Measurements from ENCODE around the gene RTF1. TPM values are rescaled to one million over a fixed set of nuclear protein-coding genes. Genes with fewer than 3 reads are reported as not detected.
A peak's percentile ranks its signal among the peaks of the same experiment; 100 is the strongest.

RTF1 gene
- total and polyA plus RNA-seq, 8 donors: 7.9 to 17.3 (median 10.3) TPM

DNA sequence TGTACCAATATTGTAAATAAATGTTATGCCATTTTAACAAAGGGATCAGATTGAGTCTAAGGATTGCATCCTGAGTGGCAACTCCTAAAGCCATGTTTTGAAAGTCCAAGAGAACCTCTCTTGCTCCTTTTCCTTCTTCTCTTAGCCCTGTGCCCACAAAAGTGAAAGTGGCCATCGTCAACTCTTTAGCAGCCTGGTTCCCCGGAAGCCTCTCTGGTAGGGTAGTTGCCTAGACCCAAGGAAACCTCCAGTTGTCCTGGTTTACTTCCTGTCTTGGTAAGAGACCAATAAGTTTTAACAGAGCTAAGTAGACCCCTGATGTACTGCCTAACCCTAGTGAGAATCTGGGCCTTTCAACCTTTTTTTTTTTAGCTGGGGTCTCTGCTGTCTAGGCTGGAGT, 66.6 kb downstream of the RTF1 start:
- Histone ChIP-seq H3K9me3 (no peaks in the 10 kb centered on the region), H3K4me3 (no peak overlapping the region), H3K4me1 (no peaks in the 10 kb centered on the region), H3K27ac (no peak overlapping the region), H3K27me3 (no peaks in the 10 kb centered on the region), H3K36me3 (peaks cover 3 to 27% (median 3%) of the 10 kb centered on the region in 3 donors)
- WGBS, 2 donors: 93 to 95% methylated on average over 2 of the region's 2 CpGs
- FAIRE-seq: no peak
- no peak for ATAC-seq
- DNase-seq: no peak
- TF ChIP-seq, protein P1, sequence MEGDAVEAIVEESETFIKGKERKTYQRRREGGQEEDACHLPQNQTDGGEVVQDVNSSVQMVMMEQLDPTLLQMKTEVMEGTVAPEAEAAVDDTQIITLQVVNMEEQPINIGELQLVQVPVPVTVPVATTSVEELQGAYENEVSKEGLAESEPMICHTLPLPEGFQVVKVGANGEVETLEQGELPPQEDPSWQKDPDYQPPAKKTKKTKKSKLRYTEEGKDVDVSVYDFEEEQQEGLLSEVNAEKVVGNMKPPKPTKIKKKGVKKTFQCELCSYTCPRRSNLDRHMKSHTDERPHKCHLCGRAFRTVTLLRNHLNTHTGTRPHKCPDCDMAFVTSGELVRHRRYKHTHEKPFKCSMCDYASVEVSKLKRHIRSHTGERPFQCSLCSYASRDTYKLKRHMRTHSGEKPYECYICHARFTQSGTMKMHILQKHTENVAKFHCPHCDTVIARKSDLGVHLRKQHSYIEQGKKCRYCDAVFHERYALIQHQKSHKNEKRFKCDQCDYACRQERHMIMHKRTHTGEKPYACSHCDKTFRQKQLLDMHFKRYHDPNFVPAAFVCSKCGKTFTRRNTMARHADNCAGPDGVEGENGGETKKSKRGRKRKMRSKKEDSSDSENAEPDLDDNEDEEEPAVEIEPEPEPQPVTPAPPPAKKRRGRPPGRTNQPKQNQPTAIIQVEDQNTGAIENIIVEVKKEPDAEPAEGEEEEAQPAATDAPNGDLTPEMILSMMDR (IDR thresholded peaks at IDR 0.05): no peak
- intact Hi-C loops (cut with DNase I): no loop called here

DNA sequence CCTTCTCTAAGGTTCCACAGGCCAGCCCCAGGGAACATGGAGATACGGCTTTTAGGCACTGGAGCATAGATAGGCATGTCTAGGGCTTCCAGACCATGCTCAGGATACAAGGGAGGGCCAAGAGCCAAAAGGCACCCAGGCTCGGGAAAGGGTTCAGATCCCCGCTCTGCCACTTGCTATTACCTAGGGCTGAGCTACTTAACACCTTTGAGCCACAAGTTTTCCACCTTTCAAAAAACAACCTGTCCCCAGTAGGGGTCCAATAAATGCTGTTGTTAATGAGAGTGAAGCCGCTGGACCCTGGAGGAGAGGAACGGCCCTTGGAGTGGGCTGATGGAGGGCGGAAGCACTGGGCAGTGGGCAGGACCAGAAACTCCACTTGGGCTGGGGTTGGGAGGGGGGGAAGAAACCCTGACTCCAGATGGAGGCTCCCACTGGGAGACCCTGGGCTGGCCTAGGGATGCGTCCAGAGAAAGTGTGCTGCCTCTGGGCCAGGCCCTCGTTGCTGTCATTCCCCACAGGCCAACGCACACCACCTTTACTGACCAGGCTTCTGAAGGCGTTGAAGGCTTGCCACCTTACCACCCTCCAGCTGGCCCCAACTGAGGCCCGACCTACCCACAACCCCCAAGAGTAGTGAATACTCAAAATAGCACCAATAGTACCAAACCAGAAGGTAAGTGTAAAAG, 68.2 kb downstream of the RTF1 start:
- peaks cover 0 to 15% (median 3%) of the 10 kb centered on the region in 3 donors for H3K36me3 ChIP-seq
- FAIRE-seq (no peak), DNase-seq (no peak)

DNA sequence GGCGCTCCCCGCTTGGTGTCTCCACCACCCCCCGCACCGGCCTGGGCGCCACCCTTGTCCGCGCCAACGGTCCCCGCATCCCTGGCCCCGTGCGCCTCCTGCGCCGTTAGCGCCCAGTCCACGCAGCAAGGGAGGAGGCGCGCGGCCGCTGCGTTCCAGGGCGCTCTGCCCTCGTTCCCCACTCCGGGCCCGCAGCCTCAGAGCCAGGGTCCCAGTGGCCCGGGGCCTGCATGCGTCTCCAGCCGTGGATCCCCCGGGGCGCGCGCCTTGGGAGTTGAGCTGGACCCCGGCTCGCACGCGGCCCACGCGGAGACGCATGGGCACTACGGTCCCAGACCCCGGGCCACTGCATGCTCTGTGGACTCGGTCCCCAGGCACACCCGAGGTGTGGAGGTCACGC, 69.4 kb downstream of the RTF1 start:
- H3K36me3 ChIP-seq: peaks cover 0 to 7% (median 3%) of the 10 kb centered on the region in 3 donors
- intact Hi-C loops (cut with DNase I): no loop called here
- peak in 1 of 6 donors; percentile 62 for DNase-seq
- WGBS, 2 donors: 84 to 86% methylated on average over 43 of the region's 43 CpGs
- no peaks in the 10 kb centered on the region for H3K27me3 ChIP-seq
- H3K4me3 ChIP-seq: no peak overlapping the region
- FAIRE-seq: no peak
- H3K9me3 ChIP-seq: no peaks in the 10 kb centered on the region
- H3K27ac ChIP-seq: no peak overlapping the region
- no peaks in the 10 kb centered on the region for H3K4me1 ChIP-seq
- no peak for ATAC-seq
- TF ChIP-seq, protein P1 (IDR thresholded peaks at IDR 0.05): no peak

More for the DNA sequence above, 68.2 kb downstream of the RTF1 start:
- H3K27ac ChIP-seq: no peak overlapping the region
- no peak overlapping the region for H3K4me3 ChIP-seq
- intact Hi-C loops (cut with DNase I): no loop called here
- TF ChIP-seq, protein P1 (IDR thresholded peaks at IDR 0.05): no peak
- no peaks in the 10 kb centered on the region for H3K4me1 ChIP-seq
- no peak for ATAC-seq
- H3K9me3 ChIP-seq: no peaks in the 10 kb centered on the region
- H3K27me3 ChIP-seq: no peaks in the 10 kb centered on the region
- 88 to 89% methylated on average over 11 of the region's 11 CpGs for WGBS, 2 donors

- no peak for DNase-seq
- no peak overlapping the region for H3K27ac ChIP-seq
- no peak for ATAC-seq
Observed at GRCh38 chr15:41487381-41487780, 70.5 kb downstream of the RTF1 start.

More at GRCh38 chr15:41487381-41487780, 70.5 kb downstream of the RTF1 start:
- peaks cover 0 to under 1% (median 0%) of the 10 kb centered on the region in 3 donors for H3K4me1 ChIP-seq
- 78 to 88% methylated on average over 9 of the region's 9 CpGs for WGBS, 2 donors
- H3K27me3 ChIP-seq: no peaks in the 10 kb centered on the region
- no peak overlapping the region for H3K4me3 ChIP-seq
- no peak for FAIRE-seq
- intact Hi-C loops (cut with DNase I): no loop called here
- TF ChIP-seq, protein P1 (IDR thresholded peaks at IDR 0.05): no peak
- H3K9me3 ChIP-seq: no peaks in the 10 kb centered on the region
- peaks cover 0 to 3% (median 0%) of the 10 kb centered on the region in 3 donors for H3K36me3 ChIP-seq
